Measurements from ENCODE around the gene OR12D2.
"Not testable (repeated sequence)": the region's sequence is repeated elsewhere in the genome, so short reads cannot be mapped to it uniquely, and the experiment has no call there.

OR12D2 gene

DNA sequence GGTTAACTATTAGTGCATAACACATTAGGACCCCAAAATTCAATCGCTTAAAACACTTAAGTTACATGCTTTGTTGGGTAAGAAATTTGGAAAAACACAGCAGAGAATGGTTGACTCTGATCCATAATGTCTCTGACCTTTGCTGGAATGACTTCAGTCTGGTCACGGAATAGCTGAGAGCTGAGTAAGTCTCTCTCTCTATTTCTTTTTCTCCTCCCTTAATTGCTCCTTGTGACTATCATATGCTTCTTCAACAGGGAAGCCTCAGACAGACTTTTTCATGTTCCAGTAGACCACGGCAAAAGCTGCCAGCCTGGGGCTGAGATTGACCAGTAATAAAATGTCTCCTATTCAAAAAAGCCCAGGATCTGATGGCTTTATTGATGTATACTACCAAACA, 24.1 kb downstream of the OR12D2 start:
- H3K27ac ChIP-seq (ENCODE audit: insufficient read depth, low read depth, low read length, poor library complexity, severe bottlenecking), result no peak overlapping the region
- no peaks in the 10 kb centered on the region for H3K9me3 ChIP-seq (ENCODE audit: control insufficient read depth, low read length)
- no peaks in the 10 kb centered on the region for H3K4me1 ChIP-seq (ENCODE audit: control insufficient read depth, insufficient read depth, low read length)
- H3K27me3 ChIP-seq (ENCODE audit: control insufficient read depth, insufficient read depth, low read length, poor library complexity, severe bottlenecking), result no peaks in the 10 kb centered on the region
- H3K4me3 ChIP-seq (ENCODE audit: insufficient read depth, low read depth, low read length), result no peak overlapping the region
- no peaks in the 10 kb centered on the region for H3K36me3 ChIP-seq (ENCODE audit: control insufficient read depth, insufficient read depth, low read length)
- 92 to 94% methylated on average over 3 of the region's 3 CpGs for WGBS, 2 experiments

DNA sequence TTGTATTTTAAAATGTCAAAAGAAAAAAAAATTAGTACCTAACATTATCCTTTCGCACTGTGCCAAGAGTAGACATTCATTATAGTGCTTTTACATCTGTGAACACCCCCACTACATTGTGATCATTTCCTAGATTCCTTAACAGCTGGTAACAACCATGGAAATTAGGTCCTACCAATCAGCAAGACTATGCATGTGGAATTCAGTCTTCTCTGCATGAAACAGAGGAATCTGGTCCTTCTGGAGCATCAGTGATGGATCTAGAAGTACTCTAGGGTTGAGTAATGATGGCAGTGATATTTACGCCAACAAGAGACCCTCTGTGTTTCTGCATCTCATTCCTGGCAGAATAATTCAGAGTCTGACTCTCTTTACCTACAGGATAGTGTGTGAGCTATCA, 28.7 kb downstream of the OR12D2 start:
- Histone ChIP-seq H3K9me3 (ENCODE audit: control insufficient read depth, low read length) (no peaks in the 10 kb centered on the region), H3K4me3 (ENCODE audit: insufficient read depth, low read depth, low read length) (no peak overlapping the region), H3K27ac (ENCODE audit: insufficient read depth, low read depth, low read length, poor library complexity, severe bottlenecking) (no peak overlapping the region), H3K36me3 (ENCODE audit: control insufficient read depth, insufficient read depth, low read length) (no peaks in the 10 kb centered on the region), H3K4me1 (ENCODE audit: control insufficient read depth, insufficient read depth, low read length) (no peaks in the 10 kb centered on the region), H3K27me3 (ENCODE audit: control insufficient read depth, insufficient read depth, low read length, poor library complexity, severe bottlenecking) (no peaks in the 10 kb centered on the region)
- WGBS, 2 experiments, result 97 to 100% methylated on average over 2 of the region's 2 CpGs

DNA sequence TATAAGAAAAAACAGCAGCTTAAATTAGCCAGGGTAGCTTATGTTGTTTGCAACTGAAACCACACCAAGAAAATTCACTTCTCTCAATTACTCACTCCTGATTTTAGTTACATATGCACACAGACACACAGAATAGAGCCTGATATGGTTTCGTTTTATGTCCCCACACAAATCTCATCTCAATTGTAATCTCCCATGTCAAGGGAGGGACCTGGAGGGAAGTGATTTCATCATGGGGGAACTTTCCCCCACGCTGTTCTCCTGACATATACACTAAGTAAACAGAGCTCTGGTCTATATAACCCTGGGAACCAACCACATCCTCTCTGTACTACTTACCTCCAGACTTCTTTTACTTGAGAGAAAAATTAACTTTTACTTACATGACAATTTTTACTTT, 29.1 kb downstream of the OR12D2 start:
- H3K27ac ChIP-seq (ENCODE audit: insufficient read depth, low read depth, low read length, poor library complexity, severe bottlenecking), result no peak overlapping the region
- WGBS, 2 experiments, result 73 to 83% methylated on average over 2 of the region's 2 CpGs
- no peaks in the 10 kb centered on the region for H3K27me3 ChIP-seq (ENCODE audit: control insufficient read depth, insufficient read depth, low read length, poor library complexity, severe bottlenecking)
- H3K36me3 ChIP-seq (ENCODE audit: control insufficient read depth, insufficient read depth, low read length), result no peaks in the 10 kb centered on the region
- no peak overlapping the region for H3K4me3 ChIP-seq (ENCODE audit: insufficient read depth, low read depth, low read length)
- no peaks in the 10 kb centered on the region for H3K4me1 ChIP-seq (ENCODE audit: control insufficient read depth, insufficient read depth, low read length)
- H3K9me3 ChIP-seq (ENCODE audit: control insufficient read depth, low read length), result no peaks in the 10 kb centered on the region

DNA sequence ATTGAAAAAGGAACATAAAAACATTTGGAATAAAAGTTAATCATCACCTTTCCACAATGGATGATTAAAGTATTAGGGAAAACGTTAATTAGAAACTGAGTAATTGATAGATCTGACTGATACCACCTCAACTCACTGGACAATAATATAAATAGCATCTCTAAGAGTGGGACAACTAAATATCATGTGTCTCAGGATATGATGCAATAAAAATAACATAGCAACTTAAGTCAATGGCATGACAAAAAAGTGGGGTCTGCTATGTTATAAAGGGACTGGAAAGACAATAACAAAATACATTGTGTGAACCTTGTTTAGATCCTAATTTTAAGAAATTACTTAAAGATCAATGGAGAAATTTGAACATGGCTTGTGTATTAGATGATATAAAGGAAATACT, 29.6 kb downstream of the OR12D2 start:
- Histone ChIP-seq H3K36me3 (ENCODE audit: control insufficient read depth, insufficient read depth, low read length) (no peaks in the 10 kb centered on the region), H3K27me3 (ENCODE audit: control insufficient read depth, insufficient read depth, low read length, poor library complexity, severe bottlenecking) (no peaks in the 10 kb centered on the region), H3K27ac (ENCODE audit: insufficient read depth, low read depth, low read length, poor library complexity, severe bottlenecking) (no peak overlapping the region), H3K4me3 (ENCODE audit: insufficient read depth, low read depth, low read length) (no peak overlapping the region), H3K4me1 (ENCODE audit: control insufficient read depth, insufficient read depth, low read length) (no peaks in the 10 kb centered on the region), H3K9me3 (ENCODE audit: control insufficient read depth, low read length) (no peaks in the 10 kb centered on the region)
- no CpG with 5 or more reads among the region's 1 CpG for WGBS, 2 experiments

DNA sequence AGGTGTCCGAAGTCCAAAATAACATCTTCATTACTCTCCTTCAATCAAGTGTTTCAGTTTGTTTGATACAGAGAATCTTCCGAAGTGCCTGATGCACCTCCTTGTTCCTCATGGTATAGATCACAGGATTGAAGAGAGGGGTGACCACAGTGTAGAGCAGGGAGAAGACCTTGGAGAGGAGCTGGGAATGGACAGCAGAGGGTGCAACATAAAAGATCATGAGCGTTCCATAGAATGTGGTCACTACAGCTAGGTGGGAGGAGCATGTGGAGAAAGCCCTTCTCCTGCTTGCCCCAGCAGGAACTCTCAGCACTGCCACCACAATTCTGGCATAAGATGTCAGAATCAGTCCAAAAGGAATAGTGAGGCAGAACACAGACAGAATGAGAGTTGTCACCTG, 31.2 kb downstream of the OR12D2 start:
- Histone ChIP-seq H3K9me3 (ENCODE audit: control insufficient read depth, low read length) (no peaks in the 10 kb centered on the region), H3K4me3 (ENCODE audit: insufficient read depth, low read depth, low read length) (no peak overlapping the region), H3K4me1 (ENCODE audit: control insufficient read depth, insufficient read depth, low read length) (no peaks in the 10 kb centered on the region), H3K27me3 (ENCODE audit: control insufficient read depth, insufficient read depth, low read length, poor library complexity, severe bottlenecking) (no peaks in the 10 kb centered on the region), H3K36me3 (ENCODE audit: control insufficient read depth, insufficient read depth, low read length) (no peaks in the 10 kb centered on the region), H3K27ac (ENCODE audit: insufficient read depth, low read depth, low read length, poor library complexity, severe bottlenecking) (no peak overlapping the region)
- 90 to 95% methylated on average over 3 of the region's 3 CpGs for WGBS, 2 experiments

DNA sequence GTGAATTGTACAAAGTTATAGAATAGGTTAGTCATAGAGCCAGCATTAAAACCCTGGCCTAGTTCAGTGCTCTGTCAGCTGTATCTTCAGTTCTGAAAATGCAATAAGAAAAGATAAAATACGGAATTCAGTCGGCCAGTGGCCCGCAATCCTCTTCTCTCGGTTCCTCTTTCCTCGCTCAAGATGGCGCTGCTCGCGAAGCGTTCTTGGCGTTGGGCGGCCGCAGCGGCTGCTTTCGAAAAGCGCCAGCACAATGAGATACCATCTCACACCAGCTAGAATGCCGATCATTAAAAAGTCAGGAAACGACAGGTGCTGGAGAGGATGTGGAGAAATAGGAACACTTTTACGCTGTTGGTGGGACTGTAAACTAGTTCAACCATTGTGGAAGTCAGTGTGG, 41.3 kb downstream of the OR12D2 start:
- not testable (repeated sequence) for H3K27me3 ChIP-seq (ENCODE audit: control insufficient read depth, insufficient read depth, low read length, poor library complexity, severe bottlenecking); H3K4me3 ChIP-seq (ENCODE audit: insufficient read depth, low read depth, low read length); H3K36me3 ChIP-seq (ENCODE audit: control insufficient read depth, insufficient read depth, low read length); H3K9me3 ChIP-seq (ENCODE audit: control insufficient read depth, low read length); H3K27ac ChIP-seq (ENCODE audit: insufficient read depth, low read depth, low read length, poor library complexity, severe bottlenecking); H3K4me1 ChIP-seq (ENCODE audit: control insufficient read depth, insufficient read depth, low read length)
- 90 to 94% methylated on average over 15 to 17 of the region's 18 CpGs for WGBS, 2 experiments

DNA sequence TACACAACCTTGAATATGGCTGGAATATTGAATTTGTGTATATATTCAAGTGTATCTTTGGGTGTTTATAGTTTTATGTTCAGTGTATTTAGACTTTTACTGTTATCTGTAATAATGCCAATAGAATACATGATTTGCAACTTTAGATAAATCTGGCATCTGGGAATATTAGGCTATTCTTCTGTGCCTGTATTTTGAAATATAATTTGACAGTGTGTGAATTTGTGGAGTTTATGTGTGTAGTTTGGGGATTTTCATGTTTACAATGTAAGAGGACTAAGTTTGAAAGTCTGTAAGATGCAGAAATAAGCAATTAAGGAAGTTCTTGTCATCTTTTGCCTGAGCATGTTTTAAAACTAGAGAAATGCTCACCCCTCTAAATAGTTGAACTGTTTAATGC, 43.6 kb downstream of the OR12D2 start, which contains the start of gene OR10C1:
Gene OR10C1 (plus strand): TSS at position 301 of the 400 bp plus-strand sequence. CDS start 710 bp downstream, outside the sequence.
- no peak within 1 kb of the TSS for H3K4me3 ChIP-seq (ENCODE audit: insufficient read depth, low read depth, low read length)
- H3K4me1 ChIP-seq (ENCODE audit: control insufficient read depth, insufficient read depth, low read length), result no peaks in the 10 kb centered on the region
- H3K36me3 ChIP-seq (ENCODE audit: control insufficient read depth, insufficient read depth, low read length), result no peaks in the 10 kb centered on the region
- no peaks in the 10 kb centered on the region for H3K9me3 ChIP-seq (ENCODE audit: control insufficient read depth, low read length)
- H3K27me3 ChIP-seq (ENCODE audit: control insufficient read depth, insufficient read depth, low read length, poor library complexity, severe bottlenecking), result no peaks in the 10 kb centered on the region
- no peak within 1 kb of the TSS for H3K27ac ChIP-seq (ENCODE audit: insufficient read depth, low read depth, low read length, poor library complexity, severe bottlenecking)

DNA sequence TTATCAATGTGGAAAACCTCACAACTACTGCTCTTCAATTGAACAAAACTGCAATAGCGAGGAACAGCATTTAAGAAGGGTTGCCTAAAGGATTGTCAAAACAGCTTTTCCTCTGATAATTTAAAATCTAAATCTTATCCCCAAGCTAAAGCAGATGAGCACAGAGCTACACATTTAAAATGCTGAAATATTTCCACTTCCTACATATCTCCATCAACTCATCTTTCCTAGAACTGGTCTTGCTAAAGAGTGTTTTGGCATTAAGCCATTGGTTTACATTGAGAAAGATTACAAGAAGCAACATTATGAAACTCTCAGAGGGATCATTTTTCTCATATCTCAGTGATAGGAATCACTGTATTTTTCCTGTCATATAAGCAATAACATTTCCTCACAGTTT, 47.3 kb downstream of the OR12D2 start:
- Histone ChIP-seq H3K27me3 (ENCODE audit: control insufficient read depth, insufficient read depth, low read length, poor library complexity, severe bottlenecking) (no peaks in the 10 kb centered on the region), H3K27ac (ENCODE audit: insufficient read depth, low read depth, low read length, poor library complexity, severe bottlenecking) (no peak overlapping the region), H3K4me3 (ENCODE audit: insufficient read depth, low read depth, low read length) (no peak overlapping the region), H3K36me3 (ENCODE audit: control insufficient read depth, insufficient read depth, low read length) (no peaks in the 10 kb centered on the region), H3K4me1 (ENCODE audit: control insufficient read depth, insufficient read depth, low read length) (peaks cover 5% of the 10 kb centered on the region), H3K9me3 (ENCODE audit: control insufficient read depth, low read length) (no peaks in the 10 kb centered on the region)
- 82 to 96% methylated on average over 1 of the region's 1 CpG for WGBS, 2 experiments

DNA sequence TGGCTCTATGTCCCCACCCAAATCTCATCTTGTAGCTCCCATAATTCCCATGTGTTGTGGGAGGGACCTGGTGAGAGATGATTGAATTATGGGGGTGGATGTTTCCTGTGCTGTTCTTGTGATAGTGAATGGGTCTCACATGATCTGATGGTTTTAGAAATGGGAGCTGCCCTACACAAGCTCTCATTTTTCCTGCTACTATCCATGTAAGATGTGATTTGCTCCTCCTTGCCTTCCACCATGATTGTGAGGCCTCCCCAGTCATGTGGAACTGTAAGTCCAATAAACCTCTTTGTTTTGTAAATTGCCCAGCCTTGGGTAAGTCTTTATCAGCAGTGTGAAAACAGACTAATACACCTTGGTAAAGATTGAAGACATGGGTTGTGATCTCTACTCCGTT, 48.6 kb downstream of the OR12D2 start:
- H3K4me1 ChIP-seq (ENCODE audit: control insufficient read depth, insufficient read depth, low read length); H3K36me3 ChIP-seq (ENCODE audit: control insufficient read depth, insufficient read depth, low read length); H3K4me3 ChIP-seq (ENCODE audit: insufficient read depth, low read depth, low read length); H3K27ac ChIP-seq (ENCODE audit: insufficient read depth, low read depth, low read length, poor library complexity, severe bottlenecking); H3K27me3 ChIP-seq (ENCODE audit: control insufficient read depth, insufficient read depth, low read length, poor library complexity, severe bottlenecking); H3K9me3 ChIP-seq (ENCODE audit: control insufficient read depth, low read length): not testable (repeated sequence)
- WGBS, 2 experiments, result 95% methylated on average over 1 of the region's 1 CpG

Measured in ectodermal cell (in vitro differentiated cells).